Karpas-422 (cell line): ENCODE data around the gene HK3. TPM values are rescaled to one million over a fixed set of nuclear protein-coding genes. Genes with fewer than 3 reads are reported as not detected.

Experiments used
- DNase-seq: peaks from one replicate; pipeline ENCODE4 v3.0.0-alpha.2; 2015
- H2AFZ ChIP-seq: fragments of 200-600 bp; sonication (generic); 2 replicates; pipeline ENCODE4 v1.6.1; 2014; ENCODE audit warnings: antibody characterized with exemption, low read length, mixed read lengths
- H3K27ac ChIP-seq: fragments of 200-600 bp; sonication (generic); 2 replicates; pipeline ENCODE4 v1.5.1; 2014; ENCODE audit warnings: mild to moderate bottlenecking, low read length, moderate library complexity
- H3K27me3 ChIP-seq: fragments of 200-600 bp; sonication (generic); 2 replicates; pipeline ENCODE4 v1.6.1; 2014; ENCODE audit warnings: low read length, mixed read lengths
- H3K36me3 ChIP-seq: fragments of 200-600 bp; sonication (generic); 2 replicates; pipeline ENCODE4 v1.6.1; 2014; ENCODE audit warnings: low read length, mixed read lengths; ENCODE audit not compliant: insufficient read depth
- H3K4me1 ChIP-seq: fragments of 200-600 bp; sonication (generic); 2 replicates; pipeline ENCODE4 v1.6.1; 2014; ENCODE audit warnings: mild to moderate bottlenecking, low read length, mixed read lengths
- H3K4me2 ChIP-seq: fragments of 200-600 bp; sonication (generic); 2 replicates; pipeline ENCODE4 v1.6.1; 2014; ENCODE audit warnings: low read length, low read depth, mild to moderate bottlenecking; ENCODE audit not compliant: poor library complexity, severe bottlenecking
- H3K4me3 ChIP-seq: fragments of 200-600 bp; sonication (generic); 2 replicates; pipeline ENCODE4 v1.5.1; 2014; ENCODE audit warnings: mild to moderate bottlenecking, antibody characterized with exemption, low read length, mixed read lengths
- H3K79me2 ChIP-seq: fragments of 200-600 bp; sonication (generic); 2 replicates; pipeline ENCODE4 v1.6.1; 2014; ENCODE audit warnings: mild to moderate bottlenecking, low read length, mixed read lengths
- H3K9ac ChIP-seq: fragments of 200-600 bp; sonication (generic); 2 replicates; pipeline ENCODE4 v1.6.0; 2014; ENCODE audit warnings: low read length
- H3K9me2 ChIP-seq: fragments of 200-600 bp; sonication (generic), shearing (Covaris generic); replicated peaks from 2 replicates; pipeline ENCODE4 v1.6.0; 2014; ENCODE audit warnings: mild to moderate bottlenecking, low read length, moderate library complexity; ENCODE audit not compliant: insufficient read depth
- H3K9me3 ChIP-seq: fragments of 300-700, 200-600 bp; sonication (generic); 2 replicates; pipeline ENCODE4 v1.6.1; 2014; ENCODE audit warnings: low read length, mixed read lengths
- H4K20me1 ChIP-seq: fragments of 200-600 bp; sonication (generic); 2 replicates; pipeline ENCODE4 v1.6.1; 2014; ENCODE audit warnings: mild to moderate bottlenecking, antibody characterized with exemption, low read length, low read depth; ENCODE audit not compliant: insufficient read depth
- total RNA-seq: library from RNA; depleted of rRNA; stranded (reverse); fragments of >200 nt; shearing (Covaris generic); gene quantifications from 2 replicates; pipeline ENCODE4 v1.2.3, GENCODE V29; 2014; ENCODE audit warnings: low replicate concordance

HK3 gene
- total RNA-seq, 1 experiment from 2014 or later, result not detected

DNA sequence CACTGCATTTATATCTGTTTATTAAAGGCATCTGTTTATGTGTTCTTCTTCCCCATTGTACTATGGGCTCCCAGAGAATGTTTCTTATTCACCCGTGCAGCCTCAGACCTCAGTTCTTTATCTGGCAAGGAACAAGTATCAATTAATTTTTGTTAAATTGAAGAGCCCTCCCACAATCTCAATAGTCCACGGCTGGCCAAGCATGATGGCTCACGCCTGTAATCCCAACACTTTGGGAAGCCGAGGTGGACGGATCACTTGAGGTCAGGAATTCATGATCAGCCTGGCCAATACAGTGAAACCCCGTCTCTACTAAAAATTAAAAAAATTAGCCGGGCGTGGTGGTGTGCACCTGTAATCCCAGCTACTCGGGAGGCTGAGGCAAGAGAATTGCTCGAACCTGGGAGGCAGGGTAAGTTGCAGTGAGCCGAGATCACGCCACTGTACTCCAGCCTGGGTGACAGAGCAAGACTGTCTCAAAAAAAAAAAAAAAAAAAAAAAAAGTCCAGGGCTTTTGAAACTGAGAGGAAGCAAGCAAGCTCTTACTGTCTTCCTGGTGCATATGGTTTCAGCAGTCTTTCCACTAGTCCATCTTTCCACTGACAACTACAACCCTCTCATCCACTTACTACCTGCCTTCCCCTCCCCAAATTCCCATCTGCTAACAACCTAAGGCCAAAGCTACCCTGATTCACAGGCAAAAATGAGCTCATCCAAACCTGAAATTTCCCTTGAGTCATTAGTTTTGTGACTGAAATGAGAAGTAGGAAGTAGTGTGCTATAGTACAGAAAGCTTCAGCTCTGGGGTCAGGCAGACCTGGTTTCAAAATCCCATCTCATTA is 2.3 kb upstream of the HK3 start:
- H2AFZ ChIP-seq, result no peak overlapping the region
- H3K4me2 ChIP-seq, result no peak overlapping the region
- no peak overlapping the region for H3K27ac ChIP-seq
- H3K9me3 ChIP-seq, result no peaks in the 10 kb centered on the region
- peaks cover 14% of the 10 kb centered on the region; the same call in 1 of the 2 replicates for H4K20me1 ChIP-seq
- H3K36me3 ChIP-seq, result peaks cover 32% of the 10 kb centered on the region; the same call in 1 of the 2 replicates
- no peaks in the 10 kb centered on the region for H3K4me1 ChIP-seq
- no peaks in the 10 kb centered on the region for H3K9me2 ChIP-seq
- no peaks in the 10 kb centered on the region for H3K79me2 ChIP-seq
- no peaks in the 10 kb centered on the region for H3K27me3 ChIP-seq
- H3K9ac ChIP-seq, result no peak overlapping the region
- H3K4me3 ChIP-seq, result no peak overlapping the region
- DNase-seq, result no peak

DNA sequence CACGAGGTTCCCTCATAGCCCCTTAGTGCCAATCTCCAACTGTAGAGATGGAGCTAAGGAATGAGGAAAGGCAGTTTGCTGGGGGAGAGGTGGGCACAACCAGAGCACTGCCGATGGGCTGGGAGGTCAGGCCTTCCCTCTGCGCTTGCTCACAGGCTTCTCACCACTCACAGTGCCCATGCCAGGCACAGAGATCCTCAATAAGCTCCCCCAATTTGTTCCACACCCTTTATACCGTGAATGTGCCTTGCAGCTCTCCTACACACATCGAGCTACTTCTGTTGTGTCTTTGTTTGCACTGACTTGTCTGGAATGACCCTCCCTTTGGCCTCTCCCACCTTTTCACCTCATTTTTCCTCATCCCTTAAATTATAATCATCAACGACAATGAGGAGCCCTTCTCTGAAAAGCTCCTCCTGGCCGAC is 1.6 kb upstream of the HK3 start:
- H3K36me3 ChIP-seq, result peaks cover 25% of the 10 kb centered on the region; the same call in 1 of the 2 replicates
- DNase-seq, result no peak
- no peaks in the 10 kb centered on the region for H3K4me1 ChIP-seq
- peaks cover 14% of the 10 kb centered on the region; the same call in 1 of the 2 replicates for H4K20me1 ChIP-seq
- H3K9me3 ChIP-seq, result no peaks in the 10 kb centered on the region
- no peaks in the 10 kb centered on the region for H3K79me2 ChIP-seq
- no peak overlapping the region for H3K27ac ChIP-seq
- H3K9ac ChIP-seq, result no peak overlapping the region
- H3K27me3 ChIP-seq, result no peaks in the 10 kb centered on the region
- no peak overlapping the region for H2AFZ ChIP-seq
- no peaks in the 10 kb centered on the region for H3K9me2 ChIP-seq
- no peak overlapping the region for H3K4me2 ChIP-seq
- no peak overlapping the region for H3K4me3 ChIP-seq

DNA sequence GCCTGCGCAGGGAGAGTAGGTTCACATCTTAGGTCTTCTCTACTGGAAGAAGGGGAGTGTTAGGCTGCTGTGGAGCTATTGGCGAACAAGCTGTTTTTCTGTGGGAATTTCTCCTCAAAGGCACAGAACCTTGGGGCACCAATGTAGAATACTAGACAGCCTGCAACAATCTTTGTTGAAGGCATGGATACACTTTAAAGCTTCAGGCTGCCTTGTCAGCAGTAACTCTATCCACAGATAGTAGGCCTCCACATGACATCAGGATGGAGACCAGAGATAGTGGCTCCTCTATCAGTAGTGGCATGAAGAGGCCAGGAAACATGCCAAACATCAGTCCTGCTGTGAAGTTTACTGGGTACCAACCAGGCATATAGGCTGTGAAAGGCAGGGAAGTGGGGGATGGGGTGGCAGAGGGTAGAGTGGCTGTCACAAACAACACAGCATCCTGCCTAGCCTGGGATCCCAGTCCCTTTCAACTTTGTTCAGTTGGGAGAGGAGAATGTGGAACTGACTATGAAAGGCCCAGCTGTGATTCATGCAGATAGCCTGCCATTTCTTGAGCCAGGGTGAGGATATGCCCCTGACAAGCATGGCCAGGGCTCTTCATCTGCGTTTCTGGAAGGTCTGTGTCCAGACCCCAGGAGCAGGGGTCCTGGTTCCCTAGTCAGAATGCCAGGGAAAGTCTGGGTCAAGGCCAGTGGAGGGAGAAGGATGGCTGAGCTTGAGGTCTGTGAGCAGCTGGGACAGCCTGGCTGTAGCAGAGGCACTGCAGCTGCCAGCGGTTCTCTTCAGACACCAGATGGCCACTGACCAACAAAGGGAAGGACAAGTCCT is 1.0 kb upstream of the HK3 start:
- H3K27me3 ChIP-seq, result no peaks in the 10 kb centered on the region
- H3K4me1 ChIP-seq, result no peaks in the 10 kb centered on the region
- H3K79me2 ChIP-seq, result no peaks in the 10 kb centered on the region
- DNase-seq, result no peak
- no peak overlapping the region for H2AFZ ChIP-seq
- H3K9ac ChIP-seq, result no peak overlapping the region
- no peaks in the 10 kb centered on the region for H3K9me2 ChIP-seq
- H3K4me2 ChIP-seq, result no peak overlapping the region
- no peak overlapping the region for H3K4me3 ChIP-seq
- H4K20me1 ChIP-seq, result peaks cover 11% of the 10 kb centered on the region; the same call in 1 of the 2 replicates
- H3K36me3 ChIP-seq, result peaks cover 18% of the 10 kb centered on the region; the same call in 1 of the 2 replicates
- no peak overlapping the region for H3K27ac ChIP-seq
- H3K9me3 ChIP-seq, result no peaks in the 10 kb centered on the region

DNA sequence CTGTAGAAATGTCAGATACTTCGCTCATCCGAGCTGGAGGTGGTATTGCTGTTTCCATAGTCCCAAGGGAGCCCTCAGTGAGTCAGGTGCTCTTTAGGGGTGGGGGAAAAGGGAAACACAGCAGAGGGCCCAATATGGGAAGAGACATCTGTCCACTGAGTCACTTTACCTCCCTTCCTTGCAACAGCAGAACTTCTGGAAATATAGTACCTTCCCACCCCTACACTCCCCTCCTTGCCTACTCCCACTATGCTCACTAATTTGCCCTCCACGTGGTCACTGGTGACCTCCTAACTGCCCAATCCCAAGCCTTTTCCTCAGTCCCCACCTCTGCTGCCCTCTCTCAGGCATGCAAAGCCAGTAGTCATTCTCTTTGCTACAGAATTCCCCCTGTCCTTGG is 1.9 kb downstream of the HK3 start:
- H3K27ac ChIP-seq, result no peak overlapping the region
- H3K9ac ChIP-seq, result no peak overlapping the region
- H3K9me2 ChIP-seq, result no peaks in the 10 kb centered on the region
- H3K4me1 ChIP-seq, result no peaks in the 10 kb centered on the region
- no peaks in the 10 kb centered on the region for H3K79me2 ChIP-seq
- no peak overlapping the region for H3K4me2 ChIP-seq
- H3K27me3 ChIP-seq, result no peaks in the 10 kb centered on the region
- no peaks in the 10 kb centered on the region for H3K9me3 ChIP-seq
- no peak overlapping the region for H2AFZ ChIP-seq
- H3K4me3 ChIP-seq, result no peak overlapping the region
- no peak for DNase-seq
- peaks cover 7% of the 10 kb centered on the region; the same call in 1 of the 2 replicates for H4K20me1 ChIP-seq
- no peaks in the 10 kb centered on the region for H3K36me3 ChIP-seq

DNA sequence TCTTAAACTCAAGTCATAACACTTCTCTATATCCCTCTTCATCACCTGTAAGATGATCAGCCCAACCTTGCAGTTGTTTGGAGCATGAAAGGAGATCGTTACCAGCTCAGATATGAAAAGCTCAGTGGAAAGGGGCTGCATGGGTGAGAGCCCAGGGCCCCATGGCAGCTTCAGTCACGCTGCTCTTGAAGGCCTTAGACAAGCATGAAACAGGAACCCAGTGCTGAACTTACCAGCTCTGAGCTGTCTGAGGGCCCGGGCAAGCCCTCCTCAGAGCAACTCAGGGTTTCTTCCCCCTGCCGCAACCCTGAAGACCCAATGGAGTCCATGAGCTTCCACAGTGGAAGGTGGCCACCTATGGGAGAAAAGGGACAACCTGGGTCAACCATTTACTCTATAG is 3.3 kb downstream of the HK3 start:
- H3K4me3 ChIP-seq, result no peak overlapping the region
- DNase-seq, result no peak
- no peak overlapping the region for H3K9ac ChIP-seq
- no peaks in the 10 kb centered on the region for H3K27me3 ChIP-seq
- 0 out of 2 replicates have a peak, but pooled peaks cover 7% of the 10 kb centered on the region for H4K20me1 ChIP-seq
- H3K4me1 ChIP-seq, result no peaks in the 10 kb centered on the region
- no peaks in the 10 kb centered on the region for H3K9me2 ChIP-seq
- no peaks in the 10 kb centered on the region for H3K79me2 ChIP-seq
- H2AFZ ChIP-seq, result no peak overlapping the region
- H3K27ac ChIP-seq, result no peak overlapping the region
- no peak overlapping the region for H3K4me2 ChIP-seq
- no peaks in the 10 kb centered on the region for H3K9me3 ChIP-seq
- no peaks in the 10 kb centered on the region for H3K36me3 ChIP-seq

DNA sequence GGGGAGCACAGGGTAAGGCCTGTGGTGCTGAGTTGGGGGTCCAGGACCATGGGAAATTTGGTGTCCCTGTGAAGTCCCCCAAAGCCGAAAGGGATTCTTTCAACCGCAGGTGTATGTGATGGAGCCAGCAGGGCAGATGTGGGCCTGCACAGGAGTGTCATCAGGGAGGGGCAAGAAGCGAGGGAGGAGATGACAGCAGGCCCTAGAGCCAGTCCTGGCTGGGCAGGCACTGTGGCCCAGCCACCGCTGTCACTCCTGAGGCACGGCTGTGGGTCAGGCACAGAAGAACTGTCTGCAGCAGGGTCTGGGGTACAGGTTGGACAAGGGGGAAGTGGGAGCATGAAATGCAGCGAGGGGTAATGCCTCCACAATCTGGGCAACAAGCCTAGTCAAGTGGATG is 4.8 kb downstream of the HK3 start:
- Histone ChIP-seq H3K4me3 (no peak overlapping the region), H3K4me2 (no peak overlapping the region), H3K27ac (no peak overlapping the region), H3K4me1 (no peaks in the 10 kb centered on the region), H3K9me2 (no peaks in the 10 kb centered on the region), H3K27me3 (no peaks in the 10 kb centered on the region), H2AFZ (no peak overlapping the region), H3K9me3 (no peaks in the 10 kb centered on the region), H3K79me2 (no peaks in the 10 kb centered on the region), H3K9ac (no peak overlapping the region), H3K36me3 (no peaks in the 10 kb centered on the region), H4K20me1 (0 out of 2 replicates have a peak, but pooled peaks cover 7% of the 10 kb centered on the region)
- no peak for DNase-seq

DNA sequence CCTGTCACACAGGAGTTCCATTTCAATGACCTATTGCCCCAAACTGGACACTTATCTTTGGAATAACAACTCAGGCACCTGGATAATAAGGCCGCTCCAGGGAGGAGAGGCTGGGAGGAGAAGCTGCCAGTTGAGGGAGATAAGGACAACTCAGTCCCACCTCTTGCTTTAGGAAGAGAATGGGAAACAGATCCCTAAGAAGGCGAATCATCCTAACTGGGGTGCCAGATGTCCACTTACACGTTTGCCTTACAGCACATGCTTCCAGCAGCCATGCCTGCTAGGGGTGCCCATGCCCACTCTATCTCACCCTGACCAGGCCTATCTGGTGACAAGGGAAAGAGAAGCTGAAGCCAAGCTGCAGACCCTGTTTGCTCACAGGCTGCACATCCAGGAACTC is 6.5 kb downstream of the HK3 start:
- Histone ChIP-seq H3K36me3 (no peaks in the 10 kb centered on the region), H3K9me3 (no peaks in the 10 kb centered on the region), H3K79me2 (no peaks in the 10 kb centered on the region), H4K20me1 (0 out of 2 replicates have a peak, but pooled peaks cover 7% of the 10 kb centered on the region), H3K9ac (no peak overlapping the region), H2AFZ (no peak overlapping the region), H3K4me1 (no peaks in the 10 kb centered on the region), H3K9me2 (no peaks in the 10 kb centered on the region), H3K27ac (no peak overlapping the region), H3K4me3 (no peak overlapping the region), H3K27me3 (no peaks in the 10 kb centered on the region), H3K4me2 (no peak overlapping the region)
- DNase-seq, result no peak

DNA sequence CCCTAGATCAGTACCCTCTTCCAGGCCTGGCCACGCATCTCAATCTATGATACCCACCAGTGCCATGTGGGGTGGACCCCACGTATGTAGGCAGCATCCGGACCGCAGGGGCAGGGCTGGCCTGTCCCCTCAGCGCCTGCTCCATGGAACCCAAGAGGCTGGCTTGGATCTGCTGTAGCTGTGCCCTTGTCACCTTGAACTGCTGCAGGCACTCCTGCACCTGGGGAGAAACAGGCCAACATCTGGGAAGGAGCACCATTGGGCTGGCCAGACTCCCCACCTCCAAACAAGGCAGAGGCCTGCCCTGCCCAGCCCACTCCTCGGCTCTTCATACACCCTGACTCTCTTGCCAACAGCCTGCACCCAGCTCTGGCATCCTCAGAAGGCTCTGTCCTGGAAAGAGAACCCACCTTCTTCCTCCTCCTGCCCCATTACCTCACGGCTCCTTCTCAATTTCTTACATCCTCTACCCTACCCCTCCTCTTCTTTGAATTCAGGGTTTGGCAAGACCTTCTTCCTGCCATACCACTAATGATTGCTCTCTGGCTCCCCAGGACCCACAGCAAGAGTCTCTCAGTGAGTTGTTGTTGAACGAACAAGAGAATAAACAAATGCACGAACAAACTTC is 7.7 kb downstream of the HK3 start:
- no peak for DNase-seq
- Histone ChIP-seq H3K9me2 (no peaks in the 10 kb centered on the region), H3K9me3 (no peaks in the 10 kb centered on the region), H3K27me3 (no peaks in the 10 kb centered on the region), H3K36me3 (no peaks in the 10 kb centered on the region), H3K27ac (no peak overlapping the region), H2AFZ (no peak overlapping the region), H3K4me2 (no peak overlapping the region), H4K20me1 (no peaks in the 10 kb centered on the region), H3K9ac (no peak overlapping the region), H3K4me1 (no peaks in the 10 kb centered on the region), H3K79me2 (no peaks in the 10 kb centered on the region), H3K4me3 (no peak overlapping the region)
